H9 (cell line): ENCODE results near the gene STK32B. TPM values are rescaled to one million over a fixed set of nuclear protein-coding genes. Genes with fewer than 3 reads are reported as not detected.

Source experiments
- DNase-seq: peaks from one replicate; pipeline ENCODE4 v3.0.0-alpha.2; 2017
- H2AFZ ChIP-seq: one replicate; pipeline ENCODE4 v1.6.1; 2013; ENCODE audit warnings: mild to moderate bottlenecking, low read length, control low read depth, moderate library complexity
- H2AK5ac ChIP-seq: 2 replicates; pipeline ENCODE4 v1.6.1; 2013; ENCODE audit warnings: low read length, control low read depth, mixed read lengths; ENCODE audit not compliant: insufficient read length
- H2BK120ac ChIP-seq: one replicate; pipeline ENCODE4 v1.6.1; 2013; ENCODE audit warnings: low read depth, mild to moderate bottlenecking, low read length, control low read depth, inconsistent platforms; ENCODE audit not compliant: poor library complexity, severe bottlenecking
- H2BK12ac ChIP-seq: 2 replicates; pipeline ENCODE4 v1.6.1; 2013; ENCODE audit warnings: low read length, control low read depth, mixed read lengths, low read depth; ENCODE audit not compliant: insufficient read length
- H2BK15ac ChIP-seq: 2 replicates; pipeline ENCODE4 v1.6.1; 2013; ENCODE audit warnings: low read depth, low read length, control low read depth
- H2BK20ac ChIP-seq: one replicate; pipeline ENCODE4 v1.6.1; 2013; ENCODE audit warnings: low read depth, mild to moderate bottlenecking, low read length, control low read depth, inconsistent platforms; ENCODE audit not compliant: poor library complexity, severe bottlenecking
- H2BK5ac ChIP-seq: 2 replicates; pipeline ENCODE4 v1.6.1; 2013; ENCODE audit warnings: low read length, control low read depth, mixed read lengths; ENCODE audit not compliant: insufficient read length
- H3K14ac ChIP-seq: 2 replicates; pipeline ENCODE4 v1.6.1; 2013; ENCODE audit warnings: low read length, control low read depth; ENCODE audit not compliant: insufficient read depth
- H3K18ac ChIP-seq: 2 replicates; pipeline ENCODE4 v1.6.1; 2013; ENCODE audit warnings: low read depth, mild to moderate bottlenecking, mixed read lengths, low read length, control low read depth; ENCODE audit not compliant: insufficient read length
- H3K23ac ChIP-seq: 2 replicates; pipeline ENCODE4 v1.6.1; 2013; ENCODE audit warnings: low read length, control low read depth, mixed read lengths, low read depth; ENCODE audit not compliant: insufficient read length
- H3K23me2 ChIP-seq: 2 replicates; pipeline ENCODE4 v1.6.1; 2013; ENCODE audit warnings: low read depth, mild to moderate bottlenecking, mixed read lengths, low read length, control low read depth; ENCODE audit not compliant: insufficient read length, poor library complexity, severe bottlenecking
- H3K27ac ChIP-seq: 2 replicates; pipeline ENCODE4 v1.5.1; 2013; ENCODE audit warnings: low read length, control low read depth, mixed read lengths, low read depth; ENCODE audit not compliant: insufficient read length
- H3K27me3 ChIP-seq: 2 replicates; pipeline ENCODE4 v1.6.1; 2013; ENCODE audit warnings: low read length, control low read depth, inconsistent platforms; ENCODE audit not compliant: insufficient read depth
- H3K4ac ChIP-seq: 2 replicates; pipeline ENCODE4 v1.6.1; 2013; ENCODE audit warnings: low read depth, mild to moderate bottlenecking, control low read depth, inconsistent platforms, low read length, moderate library complexity
- H3K4me1 ChIP-seq: 2 replicates; pipeline ENCODE4 v1.6.1; 2013; ENCODE audit warnings: low read length, control low read depth, inconsistent platforms; ENCODE audit not compliant: insufficient read depth
- H3K4me2 ChIP-seq: 2 replicates; pipeline ENCODE4 v1.6.1; 2013; ENCODE audit warnings: low read length, control low read depth, mixed read lengths; ENCODE audit not compliant: insufficient read length, insufficient read depth
- H3K56ac ChIP-seq: 2 replicates; pipeline ENCODE4 v1.6.1; 2013; ENCODE audit warnings: low read depth, mild to moderate bottlenecking, mixed read lengths, low read length, control low read depth; ENCODE audit not compliant: insufficient read length
- H3K79me1 ChIP-seq: 2 replicates; pipeline ENCODE4 v1.6.1; 2013; ENCODE audit warnings: low read depth, mild to moderate bottlenecking, moderate library complexity, low read length, control low read depth, inconsistent platforms; ENCODE audit not compliant: insufficient read depth, poor library complexity, severe bottlenecking
- H3K79me2 ChIP-seq: 2 replicates; pipeline ENCODE4 v1.6.1; 2013; ENCODE audit warnings: low read length, control low read depth, inconsistent platforms; ENCODE audit not compliant: insufficient read depth
- H3K9ac ChIP-seq: 2 replicates; pipeline ENCODE4 v1.6.1; 2013; ENCODE audit warnings: low read length, control low read depth, mixed read lengths; ENCODE audit not compliant: insufficient read length; ENCODE audit errors: extremely low read depth
- H3K9me3 ChIP-seq: one replicate; pipeline ENCODE4 v1.6.1; 2013; ENCODE audit warnings: low read depth, low read length, inconsistent platforms; ENCODE audit not compliant: control insufficient read depth
- H3T11ph ChIP-seq: one replicate; pipeline ENCODE4 v1.6.1; 2013; ENCODE audit warnings: mild to moderate bottlenecking, low read length, control low read depth, inconsistent platforms
- H4K20me1 ChIP-seq: one replicate; pipeline ENCODE4 v1.6.1; 2013; ENCODE audit not compliant: control insufficient read depth, insufficient read length, insufficient read depth
- H4K5ac ChIP-seq: 2 replicates; pipeline ENCODE4 v1.6.1; 2013; ENCODE audit warnings: low read depth, mild to moderate bottlenecking, mixed read lengths, low read length, control low read depth; ENCODE audit not compliant: insufficient read length
- H4K8ac ChIP-seq: replicated peaks from 2 replicates; pipeline ENCODE4 v1.6.1; 2013; ENCODE audit warnings: low read length, control low read depth, mixed read lengths, low read depth; ENCODE audit not compliant: insufficient read length
- H4K91ac ChIP-seq: 2 replicates; pipeline ENCODE4 v1.6.1; 2013; ENCODE audit warnings: low read depth, mild to moderate bottlenecking, moderate library complexity, mixed read lengths, low read length, control low read depth; ENCODE audit not compliant: insufficient read length
- H3K27ac Mint-ChIP-seq, 3 experiments: 2 replicates in 2 of 3; 3 replicates in 1 of 3; pipeline ENCODE4 v1.8.0; 2020 to 2021; ENCODE audit warnings: mixed read lengths in 3 of 3, mild to moderate bottlenecking in 1 of 3, moderate library complexity in 1 of 3
- H3K27me3 Mint-ChIP-seq: 2 replicates; pipeline ENCODE4 v1.8.0; 2021; ENCODE audit warnings: low read depth, mild to moderate bottlenecking, moderate library complexity, mixed read lengths
- H3K36me3 Mint-ChIP-seq, 3 experiments: 2 replicates in 2 of 3; 3 replicates in 1 of 3; pipeline ENCODE4 v1.8.0; 2020 to 2021; ENCODE audit warnings: low read depth in 3 of 3, mixed read lengths in 3 of 3; ENCODE audit not compliant: insufficient read depth in 1 of 3
- H3K4me1 Mint-ChIP-seq, 2 experiments: 2 replicates each; pipeline ENCODE4 v1.8.0; 2020; ENCODE audit warnings: mixed read lengths in 2 of 2
- H3K4me3 Mint-ChIP-seq, 2 experiments: 2 replicates in 1 of 2; 3 replicates in 1 of 2; pipeline ENCODE4 v1.8.0; 2020 to 2021; ENCODE audit warnings: mild to moderate bottlenecking in 2 of 2, mixed read lengths in 2 of 2, moderate library complexity in 1 of 2
- H3K9me3 Mint-ChIP-seq, 2 experiments: 2 replicates in 1 of 2; 3 replicates in 1 of 2; pipeline ENCODE4 v1.8.0; 2020; ENCODE audit warnings: mild to moderate bottlenecking in 2 of 2, mixed read lengths in 2 of 2, moderate library complexity in 1 of 2
- WGBS: extraction: QIAGEN DNeasy Blood & Tissue Kit; methylation state at CpG from one replicate; pipeline ENCODE4 v1.1.7; 2013; ENCODE audit warnings: missing lambda C conversion rate, low lambda C conversion rate, mixed read lengths; ENCODE audit not compliant: insufficient read length; ENCODE audit errors: extremely low coverage; 5-methylcytosine and 5-hydroxymethylcytosine counted together
- total RNA-seq: library from RNA; stranded (reverse); gene quantifications from 2 replicates; pipeline ENCODE4 v1.2.1, GENCODE V29; 2021
- TF ChIP-seq, protein P1 (sequence below): fragments of 200-600 bp; sonication (generic); conservative IDR thresholded peaks from 3 replicates; pipeline ENCODE4 v1.8.0; 2021; ENCODE audit warnings: antibody characterized with exemption, mild to moderate bottlenecking

Gene STK32B
- total RNA-seq, 1 experiment from 2014 or later: 1.0 TPM

DNA sequence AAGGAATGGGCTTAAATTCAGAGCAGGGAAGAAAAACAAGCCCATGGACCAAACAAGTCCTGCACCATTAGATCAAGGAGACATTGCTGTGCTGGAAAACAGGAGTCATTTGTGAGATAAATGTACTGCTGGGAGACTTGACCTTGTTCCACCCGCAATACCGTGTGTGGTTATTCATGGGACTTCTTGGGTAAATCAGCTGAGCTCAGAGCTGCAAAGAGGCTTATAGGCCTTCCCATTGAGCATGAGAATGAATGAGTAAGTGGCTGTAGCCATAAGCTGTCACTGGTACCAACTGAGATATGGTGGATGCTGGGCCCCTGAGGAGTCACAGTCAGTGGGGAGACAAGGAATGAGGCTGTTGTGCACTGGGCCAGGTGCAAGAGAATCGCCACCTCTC is 29.7 kb upstream of the STK32B start:
- H3K79me1 ChIP-seq: no peaks in the 10 kb centered on the region
- no peak overlapping the region for H3K14ac ChIP-seq
- H3K23ac ChIP-seq: no peak overlapping the region
- Mint-ChIP-seq H3K4me3 (no peak overlapping the region), H3K27me3 (peaks cover 43% of the 10 kb centered on the region), H3K27ac (no peak overlapping the region), H3K36me3 (no peaks in the 10 kb centered on the region), H3K9me3 (no peaks in the 10 kb centered on the region; a peak in 2 of 5 replicates), H3K4me1 (peaks cover 12 to 21% of the 10 kb centered on the region in 2 experiments)
- no peak overlapping the region for H2BK12ac ChIP-seq
- no peak overlapping the region for H2BK5ac ChIP-seq
- H3K56ac ChIP-seq: no peak overlapping the region
- no peaks in the 10 kb centered on the region for H3K79me2 ChIP-seq
- no peak overlapping the region for H4K8ac ChIP-seq
- no peak overlapping the region for H3K27ac ChIP-seq
- no peak overlapping the region for H3T11ph ChIP-seq
- H3K4me2 ChIP-seq: no peak overlapping the region
- no peak overlapping the region for H4K91ac ChIP-seq
- H4K20me1 ChIP-seq: no peaks in the 10 kb centered on the region
- no peak overlapping the region for H2BK20ac ChIP-seq
- H2AK5ac ChIP-seq: no peak overlapping the region
- H3K18ac ChIP-seq: no peak overlapping the region
- no peak overlapping the region for H2BK120ac ChIP-seq
- no peaks in the 10 kb centered on the region for H3K4me1 ChIP-seq
- TF ChIP-seq, protein P1, sequence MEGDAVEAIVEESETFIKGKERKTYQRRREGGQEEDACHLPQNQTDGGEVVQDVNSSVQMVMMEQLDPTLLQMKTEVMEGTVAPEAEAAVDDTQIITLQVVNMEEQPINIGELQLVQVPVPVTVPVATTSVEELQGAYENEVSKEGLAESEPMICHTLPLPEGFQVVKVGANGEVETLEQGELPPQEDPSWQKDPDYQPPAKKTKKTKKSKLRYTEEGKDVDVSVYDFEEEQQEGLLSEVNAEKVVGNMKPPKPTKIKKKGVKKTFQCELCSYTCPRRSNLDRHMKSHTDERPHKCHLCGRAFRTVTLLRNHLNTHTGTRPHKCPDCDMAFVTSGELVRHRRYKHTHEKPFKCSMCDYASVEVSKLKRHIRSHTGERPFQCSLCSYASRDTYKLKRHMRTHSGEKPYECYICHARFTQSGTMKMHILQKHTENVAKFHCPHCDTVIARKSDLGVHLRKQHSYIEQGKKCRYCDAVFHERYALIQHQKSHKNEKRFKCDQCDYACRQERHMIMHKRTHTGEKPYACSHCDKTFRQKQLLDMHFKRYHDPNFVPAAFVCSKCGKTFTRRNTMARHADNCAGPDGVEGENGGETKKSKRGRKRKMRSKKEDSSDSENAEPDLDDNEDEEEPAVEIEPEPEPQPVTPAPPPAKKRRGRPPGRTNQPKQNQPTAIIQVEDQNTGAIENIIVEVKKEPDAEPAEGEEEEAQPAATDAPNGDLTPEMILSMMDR: no peak
- H3K23me2 ChIP-seq: no peaks in the 10 kb centered on the region
- peak; percentile 18 for DNase-seq
- peaks cover 6% of the 10 kb centered on the region; the same call in 1 of the 2 replicates for H3K27me3 ChIP-seq
- H3K9ac ChIP-seq: no peak overlapping the region
- H3K4ac ChIP-seq: no peak overlapping the region
- whole genome bisulfite sequencing: no CpG with 5 or more reads among the region's 3 CpGs
- no peaks in the 10 kb centered on the region for H3K9me3 ChIP-seq
- no peak overlapping the region for H4K5ac ChIP-seq
- no peak overlapping the region for H2AFZ ChIP-seq
- H2BK15ac ChIP-seq: no peak overlapping the region
